ENCODE measurements around the gene RBBP8NL. TPM values are rescaled to one million over a fixed set of nuclear protein-coding genes. Genes with fewer than 3 reads are reported as not detected.

RBBP8NL gene
- total RNA-seq, 1 experiment from 2014 or later = 14.0 TPM

- Histone ChIP-seq H3K36me3 (ENCODE audit: low read depth) (no peaks in the 10 kb centered on the region), H3K27me3 (ENCODE audit: insufficient read depth, low read depth) (no peaks in the 10 kb centered on the region), H3K4me2 (peak within 1 kb of the TSS; percentile 97), H3K9me3 (ENCODE audit: insufficient read depth, low read depth) (no peaks in the 10 kb centered on the region), H3K4me1 (replicated peaks; ENCODE audit: insufficient read depth) (peaks cover 18% of the 10 kb centered on the region), H3K4me3 (peak within 1 kb of the TSS; percentile 72), H4K20me1 (ENCODE audit: insufficient read depth) (peaks cover 11% of the 10 kb centered on the region; the same call in 1 of the 2 replicates), H3K9me2 (ENCODE audit: insufficient read depth) (no peaks in the 10 kb centered on the region), H3K79me2 (ENCODE audit: low read depth) (no peaks in the 10 kb centered on the region), H3F3A (ENCODE audit: insufficient read depth, low read depth) (peaks cover 24% of the 10 kb centered on the region; the same call in 1 of the 2 replicates), H2AFZ (peak within 1 kb of the TSS; percentile 81), H3K27ac (no peak within 1 kb of the TSS)
- TF ChIP-seq, protein P1, sequence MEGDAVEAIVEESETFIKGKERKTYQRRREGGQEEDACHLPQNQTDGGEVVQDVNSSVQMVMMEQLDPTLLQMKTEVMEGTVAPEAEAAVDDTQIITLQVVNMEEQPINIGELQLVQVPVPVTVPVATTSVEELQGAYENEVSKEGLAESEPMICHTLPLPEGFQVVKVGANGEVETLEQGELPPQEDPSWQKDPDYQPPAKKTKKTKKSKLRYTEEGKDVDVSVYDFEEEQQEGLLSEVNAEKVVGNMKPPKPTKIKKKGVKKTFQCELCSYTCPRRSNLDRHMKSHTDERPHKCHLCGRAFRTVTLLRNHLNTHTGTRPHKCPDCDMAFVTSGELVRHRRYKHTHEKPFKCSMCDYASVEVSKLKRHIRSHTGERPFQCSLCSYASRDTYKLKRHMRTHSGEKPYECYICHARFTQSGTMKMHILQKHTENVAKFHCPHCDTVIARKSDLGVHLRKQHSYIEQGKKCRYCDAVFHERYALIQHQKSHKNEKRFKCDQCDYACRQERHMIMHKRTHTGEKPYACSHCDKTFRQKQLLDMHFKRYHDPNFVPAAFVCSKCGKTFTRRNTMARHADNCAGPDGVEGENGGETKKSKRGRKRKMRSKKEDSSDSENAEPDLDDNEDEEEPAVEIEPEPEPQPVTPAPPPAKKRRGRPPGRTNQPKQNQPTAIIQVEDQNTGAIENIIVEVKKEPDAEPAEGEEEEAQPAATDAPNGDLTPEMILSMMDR (conservative IDR thresholded peaks at IDR 0.05) = peak; percentile 35; the same call in 1 of the 2 replicates
- no peak for TF ChIP-seq EZH2 (IDR thresholded peaks at IDR 0.05; ENCODE audit: low read depth)
- BruUV-seq (replicated peaks) = no TSS peak
- ChIA-PET CTCF (interaction anchor here (0.6 kb wide), 1 partner anchor 209 kb away, joined by 3 read pairs; no protein-coding TSS in a partner anchor), POLR2A (ENCODE audit: unreplicated experiment) (no interaction called here)
- DNase-seq = peak; percentile 85 to 96
- intact Hi-C loops (cut with micrococcal nuclease; ENCODE audit: unreplicated experiment) = loop anchor here (5.0 to 10.0 kb wide), 4 partner anchors 215 to 393 kb away; no protein-coding TSS in a partner anchor
These were observed 19.9 kb downstream of the RBBP8NL start, which contains the start of gene CABLES2 for GRCh38 chr20:62407221-62407992. Gene CABLES2 (minus strand): TSS chr20:62407285. CDS start chr20:62407276, 9 bp downstream.

- no TSS peak for BruUV-seq (replicated peaks)
- POLR2A ChIA-PET (ENCODE audit: unreplicated experiment) = no interaction called here
- peaks cover 6% of the 10 kb centered on the region; the same call in 1 of the 2 replicates for H4K20me1 ChIP-seq (ENCODE audit: insufficient read depth)
- H3F3A ChIP-seq (ENCODE audit: insufficient read depth, low read depth) = peaks cover 25% of the 10 kb centered on the region; the same call in 1 of the 2 replicates
- H3K27ac ChIP-seq = no peak overlapping the region
- DNase-seq = no peak
- peaks cover 18% of the 10 kb centered on the region for H3K4me1 ChIP-seq (replicated peaks; ENCODE audit: insufficient read depth)
- peak overlapping the region; percentile 97 for H3K4me2 ChIP-seq
- H3K79me2 ChIP-seq (ENCODE audit: low read depth) = no peaks in the 10 kb centered on the region
- H3K9me3 ChIP-seq (ENCODE audit: insufficient read depth, low read depth) = no peaks in the 10 kb centered on the region
- no peak overlapping the region for H2AFZ ChIP-seq
- CTCF ChIA-PET = no interaction called here
- H3K9me2 ChIP-seq (ENCODE audit: insufficient read depth) = no peaks in the 10 kb centered on the region
- no peak for TF ChIP-seq EZH2 (IDR thresholded peaks at IDR 0.05; ENCODE audit: low read depth)
- TF ChIP-seq, protein P1 (conservative IDR thresholded peaks at IDR 0.05) = no peak
- intact Hi-C loops (cut with micrococcal nuclease; ENCODE audit: unreplicated experiment) = loop anchor here (5.0 to 10.0 kb wide), 4 partner anchors 216 to 392 kb away; no protein-coding TSS in a partner anchor
- no peaks in the 10 kb centered on the region for H3K27me3 ChIP-seq (ENCODE audit: insufficient read depth, low read depth)
- H3K4me3 ChIP-seq = peak overlapping the region; percentile 72
- no peaks in the 10 kb centered on the region for H3K36me3 ChIP-seq (ENCODE audit: low read depth)
These were observed 20.6 kb downstream of the RBBP8NL start for GRCh38 chr20:62406635-62407176.

GRCh38 chr20:62405981-62406513 lies 21.3 kb downstream of the RBBP8NL start:
- Histone ChIP-seq H2AFZ (no peak overlapping the region), H3K4me2 (peak overlapping the region; percentile 97), H4K20me1 (ENCODE audit: insufficient read depth) (peaks cover 4% of the 10 kb centered on the region; the same call in 1 of the 2 replicates), H3K36me3 (ENCODE audit: low read depth) (no peaks in the 10 kb centered on the region), H3K79me2 (ENCODE audit: low read depth) (no peaks in the 10 kb centered on the region), H3K4me1 (replicated peaks; ENCODE audit: insufficient read depth) (peaks cover 18% of the 10 kb centered on the region), H3K9me2 (ENCODE audit: insufficient read depth) (no peaks in the 10 kb centered on the region), H3F3A (ENCODE audit: insufficient read depth, low read depth) (peaks cover 25% of the 10 kb centered on the region; the same call in 1 of the 2 replicates), H3K27me3 (ENCODE audit: insufficient read depth, low read depth) (no peaks in the 10 kb centered on the region), H3K4me3 (peak overlapping the region; percentile 72), H3K27ac (no peak overlapping the region), H3K9me3 (ENCODE audit: insufficient read depth, low read depth) (no peaks in the 10 kb centered on the region)
- ChIA-PET CTCF (no interaction called here), POLR2A (ENCODE audit: unreplicated experiment) (no interaction called here)
- no peak for DNase-seq
- intact Hi-C loops (cut with micrococcal nuclease; ENCODE audit: unreplicated experiment) = loop anchor here (1.0 to 10.0 kb wide), 5 partner anchors 104 to 391 kb away; partner anchors contain the start of gene ADRM1
- BruUV-seq (replicated peaks) = TSS peak; percentile 14
- no peak for TF ChIP-seq EZH2 (IDR thresholded peaks at IDR 0.05; ENCODE audit: low read depth)
- TF ChIP-seq, protein P1 (conservative IDR thresholded peaks at IDR 0.05) = no peak

Data from PC-9 (cell line).